ENCODE measurements around the gene RPS3A.
A peak's percentile ranks its signal among the peaks of the same experiment; 100 is the strongest.

RPS3A gene

GRCh38 chr4:151087467-151087866 is 12.0 kb upstream of the RPS3A start:
- CTCF ChIA-PET = no interaction called here
- Histone ChIP-seq H3K27ac (ENCODE audit: insufficient read depth in 1 of 2, low read depth in 1 of 2, low read length in 2 of 2, poor library complexity in 1 of 2, severe bottlenecking in 2 of 2) (no peak overlapping the region), H3K9me3 (ENCODE audit: control extremely low read depth in 1 of 5, control insufficient read depth in 4 of 5, insufficient read depth in 2 of 5, low read depth in 1 of 5, low read length in 4 of 5) (no peaks in the 10 kb centered on the region), H3K4me3 (ENCODE audit: control insufficient read depth in 1 of 7, extremely low read depth in 1 of 7, insufficient read depth in 4 of 7, low read depth in 2 of 7, low read length in 6 of 7) (no peak overlapping the region), H3K36me3 (ENCODE audit: control insufficient read depth in 4 of 4, insufficient read depth in 4 of 4, low read length in 3 of 4) (no peaks in the 10 kb centered on the region), H3K27me3 (replicated peaks in 2 of 5; ENCODE audit: control insufficient read depth in 4 of 5, insufficient read depth in 5 of 5, low read length in 4 of 5) (no peaks in the 10 kb centered on the region), H3K4me1 (ENCODE audit: control extremely low read depth in 1 of 4, control insufficient read depth in 4 of 4, insufficient read depth in 4 of 4, low read length in 3 of 4) (no peaks in the 10 kb centered on the region)
- POLR2A ChIA-PET = no interaction called here
- no peak for DNase-seq
- WGBS (ENCODE audit: insufficient coverage) = 98% methylated on average over 8 of the region's 8 CpGs

DNA sequence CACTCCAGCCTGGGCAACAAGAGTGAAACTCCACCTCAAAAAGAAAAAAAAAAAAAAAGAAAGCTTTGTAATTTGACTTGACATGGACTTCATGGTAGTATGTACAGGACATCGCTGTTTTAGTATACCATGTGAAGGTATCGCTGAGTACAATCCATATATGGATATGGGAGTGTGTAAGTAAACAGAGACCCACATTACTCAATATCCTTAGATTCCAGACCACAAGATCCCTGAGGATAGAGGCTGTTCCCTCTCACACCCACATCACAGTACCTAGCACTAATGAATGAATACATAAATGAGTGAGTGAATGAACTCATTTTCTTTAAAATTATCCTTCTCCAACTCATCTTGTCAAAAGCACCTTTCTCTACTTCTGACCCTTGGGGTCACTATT is 8.4 kb upstream of the RPS3A start:
- no peak overlapping the region for H3K4me3 ChIP-seq (ENCODE audit: control insufficient read depth in 1 of 7, extremely low read depth in 1 of 7, insufficient read depth in 4 of 7, low read depth in 2 of 7, low read length in 6 of 7)
- no CpG with 5 or more reads among the region's 2 CpGs for WGBS (ENCODE audit: insufficient coverage)
- POLR2A ChIA-PET = no interaction called here

DNA sequence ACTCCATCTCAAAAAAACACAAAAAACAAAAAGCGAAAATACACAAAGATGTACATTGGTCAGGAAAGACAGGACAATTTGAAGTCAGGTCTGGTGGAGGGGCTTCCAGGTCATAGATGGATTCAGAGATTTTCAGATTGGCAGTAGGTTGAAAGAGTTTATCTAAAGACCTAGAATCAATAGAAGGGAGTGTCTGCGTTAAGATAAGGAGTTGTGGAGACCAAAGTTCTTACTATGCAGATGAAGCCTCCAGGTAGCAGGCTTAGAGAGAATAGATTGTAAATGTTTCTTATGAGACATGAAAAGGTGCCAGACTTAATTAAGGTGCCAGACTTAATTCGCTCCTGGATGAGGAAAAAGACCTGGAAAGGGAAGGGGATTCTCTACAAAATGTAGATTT is 6.9 kb upstream of the RPS3A start:
- Histone ChIP-seq H3K27ac (ENCODE audit: insufficient read depth in 1 of 2, low read depth in 1 of 2, low read length in 2 of 2, poor library complexity in 1 of 2, severe bottlenecking in 2 of 2) (no peak overlapping the region), H3K4me1 (ENCODE audit: control extremely low read depth in 1 of 4, control insufficient read depth in 4 of 4, insufficient read depth in 4 of 4, low read length in 3 of 4) (peaks cover 0 to 4% (median under 1%) of the 10 kb centered on the region in 4 experiments), H3K4me3 (ENCODE audit: control insufficient read depth in 1 of 7, extremely low read depth in 1 of 7, insufficient read depth in 4 of 7, low read depth in 2 of 7, low read length in 6 of 7) (no peak overlapping the region), H3K36me3 (ENCODE audit: control insufficient read depth in 4 of 4, insufficient read depth in 4 of 4, low read length in 3 of 4) (no peaks in the 10 kb centered on the region), H3K27me3 (replicated peaks in 2 of 5; ENCODE audit: control insufficient read depth in 4 of 5, insufficient read depth in 5 of 5, low read length in 4 of 5) (no peaks in the 10 kb centered on the region), H3K9me3 (ENCODE audit: control extremely low read depth in 1 of 5, control insufficient read depth in 4 of 5, insufficient read depth in 2 of 5, low read depth in 1 of 5, low read length in 4 of 5) (no peaks in the 10 kb centered on the region)
- WGBS (ENCODE audit: insufficient coverage) = 100% methylated on average over 2 of the region's 3 CpGs
- DNase-seq = no peak
- ChIA-PET POLR2A (no interaction called here), CTCF (no interaction called here)

More for the DNA sequence above, 8.4 kb upstream of the RPS3A start:
- Histone ChIP-seq H3K9me3 (ENCODE audit: control extremely low read depth in 1 of 5, control insufficient read depth in 4 of 5, insufficient read depth in 2 of 5, low read depth in 1 of 5, low read length in 4 of 5) (no peaks in the 10 kb centered on the region), H3K27me3 (replicated peaks in 2 of 5; ENCODE audit: control insufficient read depth in 4 of 5, insufficient read depth in 5 of 5, low read length in 4 of 5) (no peaks in the 10 kb centered on the region), H3K36me3 (ENCODE audit: control insufficient read depth in 4 of 4, insufficient read depth in 4 of 4, low read length in 3 of 4) (no peaks in the 10 kb centered on the region), H3K27ac (ENCODE audit: insufficient read depth in 1 of 2, low read depth in 1 of 2, low read length in 2 of 2, poor library complexity in 1 of 2, severe bottlenecking in 2 of 2) (no peak overlapping the region), H3K4me1 (ENCODE audit: control extremely low read depth in 1 of 4, control insufficient read depth in 4 of 4, insufficient read depth in 4 of 4, low read length in 3 of 4) (no peaks in the 10 kb centered on the region)
- no peak for DNase-seq
- CTCF ChIA-PET = no interaction called here

- Histone ChIP-seq H3K4me3 (ENCODE audit: control insufficient read depth in 1 of 7, extremely low read depth in 1 of 7, insufficient read depth in 4 of 7, low read depth in 2 of 7, low read length in 6 of 7) (no peak overlapping the region), H3K4me1 (ENCODE audit: control extremely low read depth in 1 of 4, control insufficient read depth in 4 of 4, insufficient read depth in 4 of 4, low read length in 3 of 4) (peaks cover 0 to 12% (median 7%) of the 10 kb centered on the region in 4 experiments), H3K27ac (ENCODE audit: insufficient read depth in 1 of 2, low read depth in 1 of 2, low read length in 2 of 2, poor library complexity in 1 of 2, severe bottlenecking in 2 of 2) (no peak overlapping the region), H3K36me3 (ENCODE audit: control insufficient read depth in 4 of 4, insufficient read depth in 4 of 4, low read length in 3 of 4) (no peaks in the 10 kb centered on the region), H3K27me3 (replicated peaks in 2 of 5; ENCODE audit: control insufficient read depth in 4 of 5, insufficient read depth in 5 of 5, low read length in 4 of 5) (no peaks in the 10 kb centered on the region), H3K9me3 (ENCODE audit: control extremely low read depth in 1 of 5, control insufficient read depth in 4 of 5, insufficient read depth in 2 of 5, low read depth in 1 of 5, low read length in 4 of 5) (no peaks in the 10 kb centered on the region)
- no peak for DNase-seq
- POLR2A ChIA-PET = no interaction called here
- 100% methylated on average over 2 of the region's 3 CpGs for WGBS (ENCODE audit: insufficient coverage)
- CTCF ChIA-PET = no interaction called here
These were observed 6.2 kb upstream of the RPS3A start for GRCh38 chr4:151093203-151093602.

DNA sequence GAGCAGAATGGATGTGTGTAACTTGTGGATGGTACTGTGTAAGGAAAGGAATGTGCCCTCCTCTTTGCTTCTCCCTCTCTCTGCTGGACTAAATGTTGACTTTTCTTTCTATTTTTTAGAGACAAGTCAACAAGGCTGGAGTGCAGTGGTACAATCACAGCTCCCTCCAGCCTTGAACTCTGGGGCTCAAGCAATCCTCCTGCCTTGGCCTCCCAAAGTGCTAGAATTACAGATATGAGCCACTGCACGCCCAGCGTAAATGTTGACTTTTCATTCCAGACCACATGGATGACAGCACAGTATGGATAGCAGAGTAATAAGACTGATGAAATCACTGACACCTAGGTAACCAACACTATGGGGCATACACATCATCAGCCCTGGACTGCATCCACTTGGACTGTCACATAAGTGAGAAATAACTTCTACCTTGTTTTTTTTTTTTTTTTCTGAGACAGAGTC is 5.1 kb upstream of the RPS3A start:
- no peak for DNase-seq
- no peak overlapping the region for H3K27ac ChIP-seq (ENCODE audit: insufficient read depth in 1 of 2, low read depth in 1 of 2, low read length in 2 of 2, poor library complexity in 1 of 2, severe bottlenecking in 2 of 2)
- no peaks in the 10 kb centered on the region for H3K36me3 ChIP-seq (ENCODE audit: control insufficient read depth in 4 of 4, insufficient read depth in 4 of 4, low read length in 3 of 4)
- POLR2A ChIA-PET = no interaction called here
- CTCF ChIA-PET = no interaction called here
- H3K4me1 ChIP-seq (ENCODE audit: control extremely low read depth in 1 of 4, control insufficient read depth in 4 of 4, insufficient read depth in 4 of 4, low read length in 3 of 4) = peaks cover 1 to 22% (median 17%) of the 10 kb centered on the region in 4 experiments
- WGBS (ENCODE audit: insufficient coverage) = 100% methylated on average over 2 of the region's 2 CpGs
- H3K4me3 ChIP-seq (ENCODE audit: control insufficient read depth in 1 of 7, extremely low read depth in 1 of 7, insufficient read depth in 4 of 7, low read depth in 2 of 7, low read length in 6 of 7) = no peak overlapping the region
- no peaks in the 10 kb centered on the region for H3K27me3 ChIP-seq (replicated peaks in 2 of 5; ENCODE audit: control insufficient read depth in 4 of 5, insufficient read depth in 5 of 5, low read length in 4 of 5)
- H3K9me3 ChIP-seq (ENCODE audit: control extremely low read depth in 1 of 5, control insufficient read depth in 4 of 5, insufficient read depth in 2 of 5, low read depth in 1 of 5, low read length in 4 of 5) = no peaks in the 10 kb centered on the region

GRCh38 chr4:151095142-151095541 is 4.3 kb upstream of the RPS3A start:
- DNase-seq = no peak
- Histone ChIP-seq H3K36me3 (ENCODE audit: control insufficient read depth in 4 of 4, insufficient read depth in 4 of 4, low read length in 3 of 4) (no peaks in the 10 kb centered on the region), H3K4me1 (ENCODE audit: control extremely low read depth in 1 of 4, control insufficient read depth in 4 of 4, insufficient read depth in 4 of 4, low read length in 3 of 4) (peaks cover 2 to 24% (median 17%) of the 10 kb centered on the region in 4 experiments), H3K4me3 (ENCODE audit: control insufficient read depth in 1 of 7, extremely low read depth in 1 of 7, insufficient read depth in 4 of 7, low read depth in 2 of 7, low read length in 6 of 7) (no peak overlapping the region), H3K27ac (ENCODE audit: insufficient read depth in 1 of 2, low read depth in 1 of 2, low read length in 2 of 2, poor library complexity in 1 of 2, severe bottlenecking in 2 of 2) (no peak overlapping the region), H3K9me3 (ENCODE audit: control extremely low read depth in 1 of 5, control insufficient read depth in 4 of 5, insufficient read depth in 2 of 5, low read depth in 1 of 5, low read length in 4 of 5) (no peaks in the 10 kb centered on the region), H3K27me3 (replicated peaks in 2 of 5; ENCODE audit: control insufficient read depth in 4 of 5, insufficient read depth in 5 of 5, low read length in 4 of 5) (no peaks in the 10 kb centered on the region)
- ChIA-PET POLR2A (no interaction called here), CTCF (no interaction called here)
- no CpG with 5 or more reads among the region's 3 CpGs for WGBS (ENCODE audit: insufficient coverage)

DNA sequence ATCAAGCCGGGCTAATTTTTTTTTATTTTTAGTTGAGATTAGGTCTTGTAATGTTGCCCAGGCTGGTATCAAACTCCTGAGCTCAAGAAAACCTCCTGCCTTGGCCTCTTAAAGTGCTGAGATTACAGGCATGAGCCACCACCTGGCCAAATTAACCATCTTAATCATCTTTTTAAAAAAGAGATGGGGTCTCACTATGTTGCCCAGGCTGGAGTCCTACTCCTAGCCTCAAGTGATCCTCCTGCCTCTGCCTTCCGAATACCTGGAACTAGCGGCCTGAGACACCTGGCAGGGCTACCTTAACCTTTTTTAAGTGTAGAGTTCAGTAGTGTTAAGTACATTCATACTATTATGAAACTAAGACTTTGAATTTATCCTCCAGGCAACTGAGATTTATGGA is 1.7 kb upstream of the RPS3A start:
- peaks cover 5 to 24% (median 15%) of the 10 kb centered on the region in 4 experiments for H3K36me3 ChIP-seq (ENCODE audit: control insufficient read depth in 4 of 4, insufficient read depth in 4 of 4, low read length in 3 of 4)
- no peak for DNase-seq
- H3K9me3 ChIP-seq (ENCODE audit: control extremely low read depth in 1 of 5, control insufficient read depth in 4 of 5, insufficient read depth in 2 of 5, low read depth in 1 of 5, low read length in 4 of 5) = no peaks in the 10 kb centered on the region
- no CpG with 5 or more reads among the region's 3 CpGs for WGBS (ENCODE audit: insufficient coverage)
- peaks cover 15 to 44% (median 29%) of the 10 kb centered on the region in 4 experiments for H3K4me1 ChIP-seq (ENCODE audit: control extremely low read depth in 1 of 4, control insufficient read depth in 4 of 4, insufficient read depth in 4 of 4, low read length in 3 of 4)
- H3K27me3 ChIP-seq (replicated peaks in 2 of 5; ENCODE audit: control insufficient read depth in 4 of 5, insufficient read depth in 5 of 5, low read length in 4 of 5) = no peaks in the 10 kb centered on the region
- peak overlapping the region in 1 of 2 experiments; percentile 79 for H3K27ac ChIP-seq (ENCODE audit: insufficient read depth in 1 of 2, low read depth in 1 of 2, low read length in 2 of 2, poor library complexity in 1 of 2, severe bottlenecking in 2 of 2)
- peak overlapping the region in 3 of 7 experiments; percentile 60 to 100 (median 67) for H3K4me3 ChIP-seq (ENCODE audit: control insufficient read depth in 1 of 7, extremely low read depth in 1 of 7, insufficient read depth in 4 of 7, low read depth in 2 of 7, low read length in 6 of 7)
- ChIA-PET CTCF (interaction anchor here (0.7 to 2.2 kb wide), 5 partner anchors 12 to 87 kb away, joined by 3 to 10 read pairs (median 3); no protein-coding TSS in a partner anchor), POLR2A (interaction anchor here (2.6 kb wide), 1 partner anchor 82 kb away, joined by 11 read pairs; the partner anchor contains the start of gene LRBA)
